Measurements from ENCODE around the gene EIF5A2.

The EIF5A2 gene

DNA sequence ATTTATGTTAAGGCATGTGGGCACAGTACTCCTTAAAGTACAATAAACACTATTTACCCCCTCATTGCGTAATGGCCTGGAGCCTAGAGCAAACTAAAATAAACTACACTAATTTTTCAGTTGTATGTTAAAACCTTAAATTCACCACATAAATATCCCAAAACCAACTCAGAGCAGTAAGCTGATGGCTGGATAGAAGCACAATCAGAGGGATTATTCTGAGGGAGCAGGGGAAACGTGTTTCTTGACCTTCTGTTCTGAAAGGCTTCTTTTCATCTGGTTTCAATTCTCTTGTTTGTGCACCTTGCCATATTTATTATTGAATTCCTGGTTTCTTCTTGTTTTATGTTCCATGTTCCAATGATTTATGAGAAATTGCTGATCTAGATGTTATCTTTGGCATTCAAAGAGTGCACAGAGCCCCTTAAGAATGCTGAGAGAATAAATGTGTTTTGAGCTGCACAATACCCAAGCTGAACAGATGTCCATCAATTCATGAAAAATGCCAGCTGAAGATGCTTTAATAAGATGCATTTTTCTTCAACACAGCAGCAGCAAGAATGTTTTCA is 68.1 kb downstream of the EIF5A2 start:
- H3K27me3 ChIP-seq (ENCODE audit: control insufficient read depth, insufficient read depth, low read length), result no peaks in the 10 kb centered on the region
- no peak overlapping the region for H3K4me3 ChIP-seq (ENCODE audit: low read length)
- H3K4me1 ChIP-seq (ENCODE audit: control insufficient read depth, low read depth, low read length), result peaks cover 12% of the 10 kb centered on the region
- H3K9me3 ChIP-seq (ENCODE audit: control insufficient read depth, low read depth, low read length), result no peaks in the 10 kb centered on the region
- no peak overlapping the region for H3K9ac ChIP-seq (ENCODE audit: low read length)
- H3K36me3 ChIP-seq (ENCODE audit: control insufficient read depth, low read depth, low read length), result no peaks in the 10 kb centered on the region
- no peak overlapping the region for H3K27ac ChIP-seq (ENCODE audit: low read length)

DNA sequence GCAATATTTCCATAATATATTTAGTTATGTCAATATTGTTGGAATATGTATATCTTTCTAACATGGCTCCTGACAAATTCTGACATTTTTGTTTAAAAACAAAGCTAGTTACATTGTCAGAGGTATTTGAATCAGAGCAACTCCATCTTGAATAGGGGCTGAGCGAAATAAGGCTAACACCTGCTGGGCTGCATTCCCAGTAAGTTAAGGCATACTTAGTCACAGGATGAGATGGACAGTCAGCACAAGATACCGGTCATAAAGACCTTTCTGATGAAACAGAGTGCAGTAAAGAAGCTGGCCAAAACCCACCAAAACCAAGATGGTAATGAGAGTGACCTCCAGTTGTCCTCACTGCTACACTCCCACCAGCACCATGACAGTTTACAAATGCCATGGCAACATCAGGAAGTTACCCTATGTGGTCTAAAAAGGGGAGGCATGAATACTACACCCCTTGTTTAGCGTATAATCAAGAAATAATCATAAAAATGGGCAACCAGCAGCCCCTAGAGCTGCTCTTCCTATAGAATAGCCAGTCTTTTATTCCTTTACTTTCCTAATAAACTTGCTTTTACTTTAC is 68.8 kb downstream of the EIF5A2 start:
- Histone ChIP-seq H3K9me3 (ENCODE audit: control insufficient read depth, low read depth, low read length) (no peaks in the 10 kb centered on the region), H3K36me3 (ENCODE audit: control insufficient read depth, low read depth, low read length) (no peaks in the 10 kb centered on the region), H3K27ac (ENCODE audit: low read length) (no peak overlapping the region), H3K4me3 (ENCODE audit: low read length) (no peak overlapping the region), H3K4me1 (ENCODE audit: control insufficient read depth, low read depth, low read length) (peaks cover 12% of the 10 kb centered on the region), H3K9ac (ENCODE audit: low read length) (no peak overlapping the region), H3K27me3 (ENCODE audit: control insufficient read depth, insufficient read depth, low read length) (no peaks in the 10 kb centered on the region)
